HCT116 (cell line): ENCODE results near the gene ARPC4.

Source experiments
- CEBPB ChIP-seq: IDR thresholded peaks from 2 replicates; pipeline ENCODE4 v1.6.1; 2012; ENCODE audit warnings: low read depth
- EGR1 ChIP-seq: IDR thresholded peaks from 2 replicates; pipeline ENCODE4 v1.6.1; 2012; ENCODE audit warnings: low read depth
- EZH2 ChIP-seq: fragments of 200-600 bp; sonication (generic); IDR thresholded peaks from 2 replicates; pipeline ENCODE4 v1.6.1; 2017; ENCODE audit warnings: antibody characterized with exemption, mixed run types
- EZH2phosphoT487 ChIP-seq: fragments of 200-600 bp; IDR thresholded peaks from 2 replicates; pipeline ENCODE4 v1.6.1; 2018; ENCODE audit warnings: antibody characterized with exemption, borderline replicate concordance
- FOSL1 ChIP-seq: IDR thresholded peaks from 2 replicates; pipeline ENCODE4 v1.6.1; 2012; ENCODE audit warnings: low read depth
- JUND ChIP-seq: IDR thresholded peaks from 2 replicates; pipeline ENCODE4 v1.6.1; 2012
- POLR2A ChIP-seq: IDR thresholded peaks from 2 replicates; pipeline ENCODE4 v1.7.0; 2011; ENCODE audit warnings: borderline replicate concordance; ENCODE audit not compliant: insufficient read depth, insufficient read length; ENCODE audit errors: extremely low read depth
- RAD21 ChIP-seq: IDR thresholded peaks from 2 replicates; pipeline ENCODE4 v1.6.1; 2012; ENCODE audit warnings: low read depth, mild to moderate bottlenecking
- SP1 ChIP-seq: IDR thresholded peaks from 2 replicates; pipeline ENCODE4 v1.6.1; 2012; ENCODE audit warnings: low read depth
- ZNF274 ChIP-seq: fragments of 200-500 bp; sonication (Bioruptor generic); IDR thresholded peaks from 2 replicates; pipeline ENCODE4 v1.6.1; 2014; ENCODE audit warnings: mild to moderate bottlenecking, low read depth, low read length, inconsistent platforms
- TF ChIP-seq, protein P1 (sequence below): IDR thresholded peaks from 2 replicates; pipeline ENCODE4 v1.6.1; 2012
- TF ChIP-seq, protein P2 (sequence below), 3 experiments: fragments of 200-600 bp in 1 of 3; sonication (generic) in 1 of 3; IDR thresholded peaks in 2 of 3; conservative IDR thresholded peaks in 1 of 3; 2 replicates each; pipeline ENCODE4 v1.5.1; 2012 to 2017; ENCODE audit warnings: low read depth in 2 of 3, low read length in 2 of 3, antibody characterized with exemption in 1 of 3, borderline replicate concordance in 1 of 3, control low read depth in 1 of 3, mild to moderate bottlenecking in 1 of 3, mixed read lengths in 1 of 3, mixed run types in 1 of 3, moderate library complexity in 1 of 3; ENCODE audit not compliant: insufficient read depth in 1 of 3
- TF ChIP-seq, protein P3 (sequence below): IDR thresholded peaks from 2 replicates; pipeline ENCODE4 v1.6.1; 2011; ENCODE audit warnings: mild to moderate bottlenecking, low read length, moderate library complexity; ENCODE audit not compliant: insufficient replicate concordance; ENCODE audit errors: extremely low read depth
- TF ChIP-seq, protein P4 (sequence below): IDR thresholded peaks from 2 replicates; pipeline ENCODE4 v1.6.1; 2012; ENCODE audit warnings: low read depth

DNA sequence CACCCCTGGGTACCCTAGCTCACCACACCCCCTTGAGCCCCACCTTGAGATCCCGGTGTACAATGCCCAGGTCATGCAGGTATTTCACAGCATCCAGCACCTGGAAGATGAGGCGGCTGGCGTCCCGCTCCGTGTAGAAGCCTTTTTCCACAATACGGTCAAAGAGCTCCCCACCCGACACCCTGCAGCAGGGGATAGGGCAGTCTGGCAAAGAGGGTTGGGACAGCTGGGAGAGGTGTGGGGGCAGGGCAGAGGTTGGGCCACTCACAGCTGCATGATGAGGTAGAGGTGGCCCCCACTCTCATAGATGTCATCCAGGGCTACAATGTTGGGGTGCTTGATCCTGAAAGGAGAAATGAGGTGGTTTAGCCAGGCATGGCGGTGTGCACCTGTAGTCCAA lies 30.0 kb upstream of the ARPC4 start:
- no peak for TF ChIP-seq EGR1
- TF ChIP-seq, protein P1, sequence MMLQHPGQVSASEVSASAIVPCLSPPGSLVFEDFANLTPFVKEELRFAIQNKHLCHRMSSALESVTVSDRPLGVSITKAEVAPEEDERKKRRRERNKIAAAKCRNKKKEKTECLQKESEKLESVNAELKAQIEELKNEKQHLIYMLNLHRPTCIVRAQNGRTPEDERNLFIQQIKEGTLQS, result no peak
- TF ChIP-seq, protein P2, sequence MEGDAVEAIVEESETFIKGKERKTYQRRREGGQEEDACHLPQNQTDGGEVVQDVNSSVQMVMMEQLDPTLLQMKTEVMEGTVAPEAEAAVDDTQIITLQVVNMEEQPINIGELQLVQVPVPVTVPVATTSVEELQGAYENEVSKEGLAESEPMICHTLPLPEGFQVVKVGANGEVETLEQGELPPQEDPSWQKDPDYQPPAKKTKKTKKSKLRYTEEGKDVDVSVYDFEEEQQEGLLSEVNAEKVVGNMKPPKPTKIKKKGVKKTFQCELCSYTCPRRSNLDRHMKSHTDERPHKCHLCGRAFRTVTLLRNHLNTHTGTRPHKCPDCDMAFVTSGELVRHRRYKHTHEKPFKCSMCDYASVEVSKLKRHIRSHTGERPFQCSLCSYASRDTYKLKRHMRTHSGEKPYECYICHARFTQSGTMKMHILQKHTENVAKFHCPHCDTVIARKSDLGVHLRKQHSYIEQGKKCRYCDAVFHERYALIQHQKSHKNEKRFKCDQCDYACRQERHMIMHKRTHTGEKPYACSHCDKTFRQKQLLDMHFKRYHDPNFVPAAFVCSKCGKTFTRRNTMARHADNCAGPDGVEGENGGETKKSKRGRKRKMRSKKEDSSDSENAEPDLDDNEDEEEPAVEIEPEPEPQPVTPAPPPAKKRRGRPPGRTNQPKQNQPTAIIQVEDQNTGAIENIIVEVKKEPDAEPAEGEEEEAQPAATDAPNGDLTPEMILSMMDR (IDR thresholded peaks at IDR 0.05 in 2 of 3, conservative IDR thresholded peaks at IDR 0.05 in 1 of 3; ENCODE audit: borderline replicate concordance in 1 of 3, insufficient read depth in 1 of 3, low read depth in 2 of 3, low read length in 2 of 3), result no peak
- TF ChIP-seq ZNF274, result no peak
- TF ChIP-seq POLR2A, result no peak
- no peak for TF ChIP-seq EZH2
- no peak for TF ChIP-seq EZH2phosphoT487
- no peak for TF ChIP-seq FOSL1
- TF ChIP-seq JUND, result no peak
- TF ChIP-seq, protein P3, sequence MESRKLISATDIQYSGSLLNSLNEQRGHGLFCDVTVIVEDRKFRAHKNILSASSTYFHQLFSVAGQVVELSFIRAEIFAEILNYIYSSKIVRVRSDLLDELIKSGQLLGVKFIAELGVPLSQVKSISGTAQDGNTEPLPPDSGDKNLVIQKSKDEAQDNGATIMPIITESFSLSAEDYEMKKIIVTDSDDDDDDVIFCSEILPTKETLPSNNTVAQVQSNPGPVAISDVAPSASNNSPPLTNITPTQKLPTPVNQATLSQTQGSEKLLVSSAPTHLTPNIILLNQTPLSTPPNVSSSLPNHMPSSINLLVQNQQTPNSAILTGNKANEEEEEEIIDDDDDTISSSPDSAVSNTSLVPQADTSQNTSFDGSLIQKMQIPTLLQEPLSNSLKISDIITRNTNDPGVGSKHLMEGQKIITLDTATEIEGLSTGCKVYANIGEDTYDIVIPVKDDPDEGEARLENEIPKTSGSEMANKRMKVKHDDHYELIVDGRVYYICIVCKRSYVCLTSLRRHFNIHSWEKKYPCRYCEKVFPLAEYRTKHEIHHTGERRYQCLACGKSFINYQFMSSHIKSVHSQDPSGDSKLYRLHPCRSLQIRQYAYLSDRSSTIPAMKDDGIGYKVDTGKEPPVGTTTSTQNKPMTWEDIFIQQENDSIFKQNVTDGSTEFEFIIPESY, result no peak
- TF ChIP-seq CEBPB, result no peak
- TF ChIP-seq SP1, result no peak
- TF ChIP-seq, protein P4, sequence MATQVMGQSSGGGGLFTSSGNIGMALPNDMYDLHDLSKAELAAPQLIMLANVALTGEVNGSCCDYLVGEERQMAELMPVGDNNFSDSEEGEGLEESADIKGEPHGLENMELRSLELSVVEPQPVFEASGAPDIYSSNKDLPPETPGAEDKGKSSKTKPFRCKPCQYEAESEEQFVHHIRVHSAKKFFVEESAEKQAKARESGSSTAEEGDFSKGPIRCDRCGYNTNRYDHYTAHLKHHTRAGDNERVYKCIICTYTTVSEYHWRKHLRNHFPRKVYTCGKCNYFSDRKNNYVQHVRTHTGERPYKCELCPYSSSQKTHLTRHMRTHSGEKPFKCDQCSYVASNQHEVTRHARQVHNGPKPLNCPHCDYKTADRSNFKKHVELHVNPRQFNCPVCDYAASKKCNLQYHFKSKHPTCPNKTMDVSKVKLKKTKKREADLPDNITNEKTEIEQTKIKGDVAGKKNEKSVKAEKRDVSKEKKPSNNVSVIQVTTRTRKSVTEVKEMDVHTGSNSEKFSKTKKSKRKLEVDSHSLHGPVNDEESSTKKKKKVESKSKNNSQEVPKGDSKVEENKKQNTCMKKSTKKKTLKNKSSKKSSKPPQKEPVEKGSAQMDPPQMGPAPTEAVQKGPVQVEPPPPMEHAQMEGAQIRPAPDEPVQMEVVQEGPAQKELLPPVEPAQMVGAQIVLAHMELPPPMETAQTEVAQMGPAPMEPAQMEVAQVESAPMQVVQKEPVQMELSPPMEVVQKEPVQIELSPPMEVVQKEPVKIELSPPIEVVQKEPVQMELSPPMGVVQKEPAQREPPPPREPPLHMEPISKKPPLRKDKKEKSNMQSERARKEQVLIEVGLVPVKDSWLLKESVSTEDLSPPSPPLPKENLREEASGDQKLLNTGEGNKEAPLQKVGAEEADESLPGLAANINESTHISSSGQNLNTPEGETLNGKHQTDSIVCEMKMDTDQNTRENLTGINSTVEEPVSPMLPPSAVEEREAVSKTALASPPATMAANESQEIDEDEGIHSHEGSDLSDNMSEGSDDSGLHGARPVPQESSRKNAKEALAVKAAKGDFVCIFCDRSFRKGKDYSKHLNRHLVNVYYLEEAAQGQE, result no peak
- TF ChIP-seq RAD21, result no peak
